Nephron (organoid): ENCODE measurements around the gene PLEKHA6.
A peak's percentile ranks its signal among the peaks of the same experiment; 100 is the strongest.

ENCODE experiments used
- H3K27ac Mint-ChIP-seq, 3 experiments: 2 replicates each; pipeline ENCODE4 v1.8.0; 2020; ENCODE audit warnings: mixed read lengths in 3 of 3, mild to moderate bottlenecking in 2 of 3, moderate library complexity in 1 of 3
- H3K27me3 Mint-ChIP-seq: 2 replicates; pipeline ENCODE4 v1.8.0; 2021; ENCODE audit warnings: low read depth, mild to moderate bottlenecking, moderate library complexity, mixed read lengths
- H3K36me3 Mint-ChIP-seq: 2 replicates; pipeline ENCODE4 v1.8.0; 2020; ENCODE audit warnings: low read depth, mixed read lengths
- H3K4me1 Mint-ChIP-seq: 2 replicates; pipeline ENCODE4 v1.8.0; 2020; ENCODE audit warnings: mixed read lengths
- H3K4me3 Mint-ChIP-seq, 3 experiments: 2 replicates each; pipeline ENCODE4 v1.8.0; 2020; ENCODE audit warnings: mild to moderate bottlenecking in 3 of 3, mixed read lengths in 3 of 3, moderate library complexity in 2 of 3
- H3K9me3 Mint-ChIP-seq: 2 replicates; pipeline ENCODE4 v1.8.0; 2020; ENCODE audit warnings: mixed read lengths
- CTCF ChIP-seq, 3 experiments: fragments of 200-600 bp; sonication (generic); IDR thresholded peaks; one replicate each; pipeline ENCODE4 v1.5.0; 2021; ENCODE audit warnings: antibody characterized with exemption in 3 of 3; ENCODE audit not compliant: unreplicated experiment in 3 of 3

Gene PLEKHA6

GRCh38 chr1:204384636-204385352, 25.1 kb upstream of the PLEKHA6 start:
- no peak overlapping the region for H3K27ac Mint-ChIP-seq
- no peak overlapping the region for H3K4me3 Mint-ChIP-seq
- no peak for TF ChIP-seq CTCF (IDR thresholded peaks at IDR 0.05; ENCODE audit: unreplicated experiment in 3 of 3)
- H3K4me1 Mint-ChIP-seq: no peaks in the 10 kb centered on the region
- H3K36me3 Mint-ChIP-seq: no peaks in the 10 kb centered on the region
- no peaks in the 10 kb centered on the region for H3K27me3 Mint-ChIP-seq
- no peaks in the 10 kb centered on the region for H3K9me3 Mint-ChIP-seq

- no peaks in the 10 kb centered on the region for H3K36me3 Mint-ChIP-seq
- no peak overlapping the region for H3K27ac Mint-ChIP-seq
Measured at GRCh38 chr1:204383163-204383904, 23.6 kb upstream of the PLEKHA6 start.

GRCh38 chr1:204382714-204383083, 23.0 kb upstream of the PLEKHA6 start:
- Mint-ChIP-seq H3K27ac (no peak overlapping the region), H3K4me3 (no peak overlapping the region), H3K4me1 (peaks cover 7% of the 10 kb centered on the region), H3K27me3 (no peaks in the 10 kb centered on the region), H3K9me3 (no peaks in the 10 kb centered on the region), H3K36me3 (no peaks in the 10 kb centered on the region)
- no peak for TF ChIP-seq CTCF (IDR thresholded peaks at IDR 0.05; ENCODE audit: unreplicated experiment in 3 of 3)

More at GRCh38 chr1:204383163-204383904, 23.6 kb upstream of the PLEKHA6 start:
- Mint-ChIP-seq H3K4me3 (no peak overlapping the region), H3K27me3 (no peaks in the 10 kb centered on the region), H3K4me1 (peaks cover 1% of the 10 kb centered on the region), H3K9me3 (no peaks in the 10 kb centered on the region)
- TF ChIP-seq CTCF (IDR thresholded peaks at IDR 0.05; ENCODE audit: unreplicated experiment in 3 of 3): no peak

- Mint-ChIP-seq H3K9me3 (no peaks in the 10 kb centered on the region), H3K27me3 (no peaks in the 10 kb centered on the region), H3K36me3 (no peaks in the 10 kb centered on the region), H3K4me3 (no peak overlapping the region), H3K27ac (no peak overlapping the region), H3K4me1 (peaks cover 7% of the 10 kb centered on the region)
- TF ChIP-seq CTCF (IDR thresholded peaks at IDR 0.05; ENCODE audit: unreplicated experiment in 3 of 3): no peak
Measured at GRCh38 chr1:204380293-204380831, 20.6 kb upstream of the PLEKHA6 start.

- TF ChIP-seq CTCF (IDR thresholded peaks at IDR 0.05; ENCODE audit: unreplicated experiment in 3 of 3): no peak
- H3K4me1 Mint-ChIP-seq: peaks cover 7% of the 10 kb centered on the region
- H3K9me3 Mint-ChIP-seq: no peaks in the 10 kb centered on the region
- H3K36me3 Mint-ChIP-seq: no peaks in the 10 kb centered on the region
- H3K27ac Mint-ChIP-seq: peak overlapping the region in 2 of 3 experiments; percentile 3 to 61
- peak overlapping the region; percentile 72 to 83 (median 83) for H3K4me3 Mint-ChIP-seq
- H3K27me3 Mint-ChIP-seq: no peaks in the 10 kb centered on the region
Measured at GRCh38 chr1:204377800-204378668, 18.3 kb upstream of the PLEKHA6 start.
